ENCODE measurements around the gene AGAP5.

The AGAP5 gene

DNA sequence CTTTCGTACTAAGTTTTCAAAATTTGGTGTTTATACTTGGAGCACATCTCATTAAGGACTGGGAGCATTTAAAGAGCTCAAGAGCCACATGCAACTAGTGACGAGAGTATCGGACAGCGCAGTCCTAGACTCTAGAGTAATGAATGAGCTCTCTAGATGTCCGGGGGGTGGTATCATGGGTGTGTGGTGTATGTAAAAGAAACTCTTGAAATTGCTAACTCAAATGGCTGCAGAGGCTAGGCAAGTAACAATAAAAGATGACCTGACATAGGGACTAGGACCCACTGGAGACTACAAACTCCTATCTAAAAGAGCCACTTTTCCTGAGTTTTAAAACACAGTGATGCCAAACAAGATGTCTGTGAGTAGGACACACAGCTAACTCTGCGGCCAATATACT is 70.6 kb downstream of the AGAP5 start:
- no peak for TF ChIP-seq CTCF (IDR thresholded peaks at IDR 0.05; ENCODE audit: low read depth, low read length, missing control alignments)
- Histone ChIP-seq H3K36me3 (replicated peaks) (no peaks in the 10 kb centered on the region), H3K4me3 (ENCODE audit: low read depth, low read length) (no peak overlapping the region), H3K27ac (no peak overlapping the region), H3K27me3 (replicated peaks) (no peaks in the 10 kb centered on the region)
- in situ Hi-C loops (cut with HindIII; ENCODE audit: low pct_ligation_motif_present, low sequenced_read_pairs): no loop called here
- DNase-seq: no peak

DNA sequence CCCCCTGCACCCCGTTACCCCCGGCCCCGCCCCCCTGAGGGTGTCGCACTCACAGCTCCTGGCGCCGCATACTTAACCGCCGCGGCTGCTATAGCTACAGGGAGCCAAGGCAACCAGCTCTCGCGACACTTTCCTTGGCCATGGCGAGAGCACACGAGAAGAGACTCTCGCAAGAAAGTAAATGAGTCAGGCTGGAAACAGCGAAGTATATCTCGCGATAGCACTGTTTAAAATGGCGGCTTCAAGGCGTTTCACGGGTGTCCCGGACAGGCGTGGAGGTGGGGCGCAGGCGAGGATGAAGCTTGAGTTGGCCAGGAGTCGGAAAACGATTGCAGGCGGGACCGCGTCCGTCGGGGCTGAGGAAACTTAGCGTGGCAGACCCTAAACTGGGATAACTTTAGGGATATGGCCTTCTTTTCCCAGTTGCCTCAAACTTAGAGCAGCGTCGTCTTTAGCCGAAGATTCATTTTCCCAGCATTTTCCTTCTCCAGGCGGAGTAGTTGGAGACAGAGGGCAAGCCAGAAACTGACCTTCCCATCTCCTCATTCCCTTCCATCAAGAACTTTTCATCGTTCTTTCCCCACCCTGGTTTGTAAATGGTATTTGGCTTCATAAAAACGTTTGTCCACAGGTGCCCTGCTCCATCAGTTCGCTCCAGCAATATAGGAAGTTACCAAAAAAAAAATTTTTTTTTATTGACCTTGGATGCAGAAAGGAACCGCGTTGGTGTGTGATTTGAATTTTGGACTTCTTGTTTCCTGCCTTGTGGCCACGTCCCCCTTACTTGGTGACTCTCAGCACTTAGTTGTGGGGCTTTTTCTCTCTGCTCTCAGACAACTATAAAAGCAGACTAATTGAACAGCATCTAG is 71.8 kb downstream of the AGAP5 start:
- no peak for TF ChIP-seq CTCF (IDR thresholded peaks at IDR 0.05; ENCODE audit: low read depth, low read length, missing control alignments)
- DNase-seq: peak; percentile 97
- in situ Hi-C loops (cut with HindIII; ENCODE audit: low pct_ligation_motif_present, low sequenced_read_pairs): no loop called here
- H3K4me3 ChIP-seq (ENCODE audit: low read depth, low read length): peak overlapping the region; percentile 93
- no peaks in the 10 kb centered on the region for H3K27me3 ChIP-seq (replicated peaks)
- H3K27ac ChIP-seq: peak overlapping the region; percentile 70
- H3K36me3 ChIP-seq (replicated peaks): no peaks in the 10 kb centered on the region

DNA sequence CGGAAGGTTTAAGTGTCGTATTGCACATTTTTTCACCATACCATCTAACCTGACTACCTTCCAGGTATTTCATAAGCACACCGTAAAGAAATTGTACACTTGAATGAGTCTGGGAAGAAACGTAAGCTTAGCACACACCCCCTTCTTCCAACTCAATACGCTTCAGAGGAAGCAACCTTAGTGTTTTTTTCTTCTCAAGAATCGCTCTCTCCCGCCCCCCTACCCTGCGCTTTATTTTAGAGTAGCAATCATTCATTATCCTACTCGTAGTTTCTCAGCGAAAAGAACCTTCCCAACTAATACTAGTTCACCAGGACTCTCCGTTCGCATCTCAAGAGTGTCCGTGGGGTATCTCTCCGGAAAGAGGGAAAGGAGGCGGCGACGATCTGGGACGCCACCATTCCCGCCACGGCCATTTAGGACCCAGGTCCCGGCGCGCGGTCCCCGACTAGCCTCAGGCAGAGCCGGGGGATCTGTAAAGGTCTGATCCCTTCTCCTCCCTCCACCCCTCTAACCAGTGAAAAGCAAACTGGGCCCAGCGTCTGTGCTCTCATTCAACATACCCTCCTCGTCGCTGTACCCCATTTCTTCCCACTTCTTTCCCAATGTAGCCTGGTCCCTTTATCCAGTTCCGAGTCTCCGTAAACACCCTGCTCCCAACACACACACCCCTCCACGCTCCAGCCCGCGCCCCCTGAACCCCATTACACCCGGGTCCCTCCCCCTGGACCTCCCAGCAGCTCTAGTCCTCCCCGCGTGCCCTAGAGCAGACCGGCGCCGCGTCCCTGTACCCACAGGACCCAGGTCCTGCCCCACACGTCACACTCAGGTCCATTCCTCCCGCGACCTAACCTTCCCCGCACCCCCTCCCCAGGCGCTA is 72.7 kb downstream of the AGAP5 start:
- no peak for TF ChIP-seq CTCF (IDR thresholded peaks at IDR 0.05; ENCODE audit: low read depth, low read length, missing control alignments)
- in situ Hi-C loops (cut with HindIII; ENCODE audit: low pct_ligation_motif_present, low sequenced_read_pairs): no loop called here
- Histone ChIP-seq H3K4me3 (ENCODE audit: low read depth, low read length) (peak overlapping the region; percentile 93), H3K27ac (peak overlapping the region; percentile 8), H3K27me3 (replicated peaks) (no peaks in the 10 kb centered on the region), H3K36me3 (replicated peaks) (no peaks in the 10 kb centered on the region)
- peak; percentile 13 for DNase-seq

Data from brain microvascular endothelial cell (primary cell).